K562 (cell line): ENCODE measurements around the gene F12. TPM values are rescaled to one million over a fixed set of nuclear protein-coding genes. Genes with fewer than 3 reads are reported as not detected.

Experiments used
- ARID1B ChIP-seq: fragments of 450-650 bp; IDR thresholded peaks from 2 replicates; pipeline ENCODE4 v1.6.1; 2016; ENCODE audit warnings: antibody characterized with exemption, mild to moderate bottlenecking, inconsistent platforms
- ATF1 ChIP-seq, 2 experiments: fragments of 450-650 bp in 1 of 2; IDR thresholded peaks; 2 replicates each; pipeline ENCODE4 v1.6.1; 2016; ENCODE audit warnings: missing compliant biosample characterization in 1 of 2, missing genetic modification characterization in 1 of 2
- CREM ChIP-seq: IDR thresholded peaks from 2 replicates; pipeline ENCODE4 v1.6.1; 2014; ENCODE audit warnings: antibody characterized with exemption, low read depth
- GTF2F1 ChIP-seq: IDR thresholded peaks from 2 replicates; pipeline ENCODE4 v1.6.1; 2011; ENCODE audit warnings: low read depth, low read length, improper control_type of control experiment
- HDAC1 ChIP-seq, 2 experiments: fragments of 450-650 bp; IDR thresholded peaks; 2 replicates each; pipeline ENCODE4 v1.6.1; 2016 to 2017; ENCODE audit warnings: inconsistent platforms in 1 of 2, mild to moderate bottlenecking in 1 of 2, moderate library complexity in 1 of 2
- KDM2B ChIP-seq: fragments of 250-450 bp; sonication (Bioruptor Pico); IDR thresholded peaks from 2 replicates; pipeline ENCODE4 v1.8.0; 2021; ENCODE audit warnings: mild to moderate bottlenecking, moderate library complexity
- NFYB ChIP-seq: IDR thresholded peaks from 2 replicates; pipeline ENCODE4 v1.6.1; 2011; ENCODE audit warnings: mild to moderate bottlenecking, moderate library complexity; ENCODE audit not compliant: insufficient read length; ENCODE audit errors: extremely low read depth
- PKNOX1 ChIP-seq: fragments of 450-650 bp; IDR thresholded peaks from 2 replicates; pipeline ENCODE4 v1.6.1; 2016
- POLR2AphosphoS5 ChIP-seq: IDR thresholded peaks from 2 replicates; pipeline ENCODE4 v1.6.1; 2011; ENCODE audit warnings: mild to moderate bottlenecking, low read depth, low read length, moderate library complexity; ENCODE audit not compliant: control insufficient read depth, insufficient read depth
- RBM25 ChIP-seq: fragments of 200-400 bp; formaldehyde crosslinking; IDR thresholded peaks from 2 replicates; pipeline ENCODE4 v1.6.1; 2018; ENCODE audit warnings: low read length, low read depth, moderate library complexity; ENCODE audit not compliant: severe bottlenecking
- RCOR1 ChIP-seq, 2 experiments: IDR thresholded peaks; 2 replicates each; pipeline ENCODE4 v1.6.1; 2012; ENCODE audit warnings: low read depth in 2 of 2, low read length in 2 of 2, borderline replicate concordance in 1 of 2, improper control_type of control experiment in 1 of 2
- ZC3H8 ChIP-seq: fragments of 450-650 bp; IDR thresholded peaks from 2 replicates; pipeline ENCODE4 v1.6.1; 2017
- ZNF239 ChIP-seq: fragments of 250-450 bp; sonication (Bioruptor Pico); IDR thresholded peaks from 2 replicates; pipeline ENCODE4 v1.4.0; 2020; ENCODE audit warnings: mild to moderate bottlenecking
- polyA plus RNA-seq, 8 experiments: library from polyadenylated mRNA; depleted of rRNA in 4 of 8; stranded (reverse) in 5 of 8; unstranded in 3 of 8; fragments of >200 nt; fragmentation: Nextera tagmentation in 2 of 8; fragmentation: Illumina TruSeq in 1 of 8; extraction: Ambion mirVana in 2 of 8; extraction: Trizol in 1 of 8; gene quantifications; 2 replicates each; pipeline versions ENCODE4 v1.2.1 to v1.2.3, GENCODE V29; 2011 to 2014; ENCODE audit warnings: inconsistent platforms in 1 of 8, missing spikeins in 1 of 8
- total RNA-seq, 7 experiments: library from RNA; depleted of rRNA in 6 of 7; stranded (reverse); fragments of >200 nt in 6 of 7; fragmentation: Illumina TruSeq in 2 of 7; extraction: Trizol in 2 of 7; gene quantifications; 2 replicates each; pipeline versions ENCODE4 v1.2.1 to v1.2.3, GENCODE V29; 2011 to 2021; ENCODE audit warnings: low replicate concordance in 1 of 7
- TF ChIP-seq, protein P1 (sequence below): fragments of 450-650 bp; formaldehyde crosslinking; IDR thresholded peaks from 2 replicates; pipeline ENCODE4 v1.4.0; 2020; ENCODE audit warnings: mild to moderate bottlenecking
- TF ChIP-seq, protein P2 (sequence below): fragments of 250-450 bp; sonication (Bioruptor Pico); IDR thresholded peaks from 2 replicates; pipeline ENCODE4 v1.4.0; 2020; ENCODE audit warnings: mild to moderate bottlenecking, moderate library complexity, borderline replicate concordance

Gene F12
- total and polyA plus RNA-seq, 9 of the 15 experiments (the other 6 are each of a cell fraction or from before 2014, with no cell fraction given) = 0.59 to 18.3 (median 3.6) TPM

DNA sequence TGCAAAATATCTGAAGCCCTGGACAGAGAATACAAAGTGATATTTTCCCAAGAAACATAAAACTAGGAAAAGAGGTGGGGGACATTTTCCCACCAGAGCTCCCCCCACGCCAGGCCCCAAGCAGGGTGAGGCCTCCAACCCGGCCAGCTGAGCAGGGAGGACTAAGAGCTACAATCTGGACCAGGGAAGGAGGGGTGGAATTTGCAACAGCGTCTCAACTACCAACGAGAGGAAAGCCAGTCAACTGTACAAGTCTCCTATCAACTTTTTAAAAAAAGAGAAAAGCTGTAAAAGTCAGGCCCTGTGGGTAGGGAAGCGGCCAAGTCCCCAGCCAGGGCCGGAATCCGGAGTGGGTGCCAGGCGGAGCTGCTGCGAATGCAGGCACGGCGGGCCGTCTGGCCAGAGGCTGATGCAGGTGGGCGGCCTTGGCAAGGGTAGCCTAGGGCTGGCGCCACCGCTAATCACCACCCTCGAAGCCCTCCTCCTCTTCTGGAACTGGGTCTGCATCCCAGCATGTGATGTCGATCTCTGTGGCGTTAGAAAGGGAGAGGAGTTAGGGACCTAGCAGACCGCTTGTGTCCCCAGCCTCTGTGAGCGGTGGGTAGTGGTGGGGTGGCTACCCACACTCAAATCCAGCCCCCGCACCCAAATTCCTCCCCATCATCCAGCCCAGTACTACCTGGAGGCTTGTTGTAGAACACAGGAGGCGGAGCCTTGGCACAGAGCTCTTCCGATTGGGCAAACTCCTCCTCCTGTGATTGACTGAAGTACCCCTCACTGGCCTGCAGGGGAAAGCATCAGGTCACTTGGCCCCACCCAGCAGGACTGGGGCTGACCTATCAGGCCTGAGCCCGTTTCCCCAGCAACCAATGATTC is 47.9 kb upstream of the F12 start (continued):
- peak; percentile 74 for TF ChIP-seq NFYB
- peak; percentile 36 for TF ChIP-seq RBM25
- peak in 1 of 2 experiments; percentile 53; a peak in 1 of 4 replicates for TF ChIP-seq HDAC1 (IDR thresholded peaks at IDR 0.05)
- no peak for TF ChIP-seq KDM2B
- TF ChIP-seq, protein P1, sequence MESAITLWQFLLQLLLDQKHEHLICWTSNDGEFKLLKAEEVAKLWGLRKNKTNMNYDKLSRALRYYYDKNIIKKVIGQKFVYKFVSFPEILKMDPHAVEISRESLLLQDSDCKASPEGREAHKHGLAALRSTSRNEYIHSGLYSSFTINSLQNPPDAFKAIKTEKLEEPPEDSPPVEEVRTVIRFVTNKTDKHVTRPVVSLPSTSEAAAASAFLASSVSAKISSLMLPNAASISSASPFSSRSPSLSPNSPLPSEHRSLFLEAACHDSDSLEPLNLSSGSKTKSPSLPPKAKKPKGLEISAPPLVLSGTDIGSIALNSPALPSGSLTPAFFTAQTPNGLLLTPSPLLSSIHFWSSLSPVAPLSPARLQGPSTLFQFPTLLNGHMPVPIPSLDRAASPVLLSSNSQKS (CRISPR knock-in tag) = no peak
- TF ChIP-seq ARID1B = no peak
- TF ChIP-seq ZNF239 (CRISPR knock-in tag) = no peak
- peak; percentile 96 for TF ChIP-seq PKNOX1
- TF ChIP-seq POLR2AphosphoS5 = no peak
- no peak for TF ChIP-seq GTF2F1
- TF ChIP-seq, protein P2, sequence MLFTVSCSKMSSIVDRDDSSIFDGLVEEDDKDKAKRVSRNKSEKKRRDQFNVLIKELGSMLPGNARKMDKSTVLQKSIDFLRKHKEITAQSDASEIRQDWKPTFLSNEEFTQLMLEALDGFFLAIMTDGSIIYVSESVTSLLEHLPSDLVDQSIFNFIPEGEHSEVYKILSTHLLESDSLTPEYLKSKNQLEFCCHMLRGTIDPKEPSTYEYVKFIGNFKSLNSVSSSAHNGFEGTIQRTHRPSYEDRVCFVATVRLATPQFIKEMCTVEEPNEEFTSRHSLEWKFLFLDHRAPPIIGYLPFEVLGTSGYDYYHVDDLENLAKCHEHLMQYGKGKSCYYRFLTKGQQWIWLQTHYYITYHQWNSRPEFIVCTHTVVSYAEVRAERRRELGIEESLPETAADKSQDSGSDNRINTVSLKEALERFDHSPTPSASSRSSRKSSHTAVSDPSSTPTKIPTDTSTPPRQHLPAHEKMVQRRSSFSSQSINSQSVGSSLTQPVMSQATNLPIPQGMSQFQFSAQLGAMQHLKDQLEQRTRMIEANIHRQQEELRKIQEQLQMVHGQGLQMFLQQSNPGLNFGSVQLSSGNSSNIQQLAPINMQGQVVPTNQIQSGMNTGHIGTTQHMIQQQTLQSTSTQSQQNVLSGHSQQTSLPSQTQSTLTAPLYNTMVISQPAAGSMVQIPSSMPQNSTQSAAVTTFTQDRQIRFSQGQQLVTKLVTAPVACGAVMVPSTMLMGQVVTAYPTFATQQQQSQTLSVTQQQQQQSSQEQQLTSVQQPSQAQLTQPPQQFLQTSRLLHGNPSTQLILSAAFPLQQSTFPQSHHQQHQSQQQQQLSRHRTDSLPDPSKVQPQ (CRISPR knock-in tag) = no peak
- peak; percentile 93 to 100 for TF ChIP-seq RCOR1 (IDR thresholded peaks at IDR 0.05; ENCODE audit: borderline replicate concordance in 1 of 2, low read depth in 2 of 2, low read length in 2 of 2)
- TF ChIP-seq ZC3H8 = no peak
- no peak for TF ChIP-seq ATF1 (CRISPR knock-in tag; IDR thresholded peaks at IDR 0.05)
- peak; percentile 37; the same call in 1 of the 2 replicates for TF ChIP-seq ATF1 (tag; IDR thresholded peaks at IDR 0.05)
- peak; percentile 56; the same call in 1 of the 2 replicates for TF ChIP-seq CREM
- TF ChIP-seq, all 486 proteins: peak for 42
